ENCODE data around the gene CCT2. TPM values are rescaled to one million over a fixed set of nuclear protein-coding genes. Genes with fewer than 3 reads are reported as not detected.

Gene CCT2
- total and polyA plus RNA-seq, 2 of the 13 experiments (the other 11 are each of a cell fraction or from before 2014, with no cell fraction given), result 209 to 388 TPM

DNA sequence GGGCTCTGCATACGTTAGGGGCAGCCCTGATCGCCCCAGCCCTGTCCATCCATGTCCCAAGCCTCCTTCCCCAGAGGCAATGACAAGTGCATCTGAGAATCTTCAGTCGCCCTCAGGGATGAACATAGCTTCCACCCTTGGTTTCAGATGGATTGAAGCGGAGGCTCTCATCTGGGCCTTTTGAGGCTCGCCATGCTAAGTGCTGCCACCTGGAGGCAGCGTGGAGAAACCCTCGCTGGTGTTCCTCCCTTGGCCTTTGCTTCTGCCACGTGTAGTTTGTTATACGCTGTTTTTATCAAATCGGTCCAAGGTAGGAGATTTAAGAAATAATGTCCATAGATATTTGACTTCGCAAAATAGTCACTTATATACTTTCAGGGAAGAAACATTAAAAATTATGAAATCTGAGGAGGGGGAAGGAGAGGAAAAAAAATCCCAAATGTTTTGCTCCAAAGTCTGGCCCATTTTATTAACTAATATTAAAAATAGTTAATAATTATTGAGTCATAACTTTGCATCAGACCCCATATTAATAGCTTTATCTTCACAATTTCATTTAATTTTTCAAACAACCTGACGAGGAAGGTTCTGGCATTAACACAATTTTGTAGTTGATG lies 54.2 kb downstream of the CCT2 start (continued):
- TF ChIP-seq SMAD1 (CRISPR knock-in tag; IDR thresholded peaks at IDR 0.05; ENCODE audit: borderline replicate concordance, low read depth) (no peak), POLR2G (IDR thresholded peaks at IDR 0.05; ENCODE audit: low read depth, low read length) (no peak), ZNF607 (CRISPR knock-in tag; IDR thresholded peaks at IDR 0.05; ENCODE audit: borderline replicate concordance) (no peak), SRSF1 (optimal IDR thresholded peaks at IDR 0.05; ENCODE audit: low read depth, low read length) (no peak), PTBP1 (IDR thresholded peaks at IDR 0.05; ENCODE audit: low read depth, low read length, poor library complexity, severe bottlenecking) (no peak), ZNF567 (CRISPR knock-in tag; IDR thresholded peaks at IDR 0.05; ENCODE audit: borderline replicate concordance) (no peak), YY1 (IDR thresholded peaks at IDR 0.05; ENCODE audit: insufficient read depth, insufficient replicate concordance, low read depth, low read length) (peak; percentile 27), GATA4 (IDR thresholded peaks at IDR 0.05; ENCODE audit: borderline replicate concordance, low read depth) (no peak), ZNF563 (CRISPR knock-in tag; IDR thresholded peaks at IDR 0.05) (no peak), ZNF629 (CRISPR knock-in tag; conservative IDR thresholded peaks at IDR 0.05) (no peak), PHF20 (CRISPR knock-in tag; IDR thresholded peaks at IDR 0.05) (no peak), FLYWCH1 (CRISPR knock-in tag; IDR thresholded peaks at IDR 0.05) (no peak), ZNF773 (CRISPR knock-in tag; IDR thresholded peaks at IDR 0.05; ENCODE audit: borderline replicate concordance) (no peak), ZBTB38 (CRISPR knock-in tag; IDR thresholded peaks at IDR 0.05) (no peak), STAG1 (CRISPR knock-in tag; IDR thresholded peaks at IDR 0.05) (peak; percentile 74), CENPT (CRISPR knock-in tag; IDR thresholded peaks at IDR 0.05; ENCODE audit: low read depth) (no peak), WIZ (CRISPR knock-in tag; IDR thresholded peaks at IDR 0.05) (no peak), ERF (CRISPR knock-in tag; IDR thresholded peaks at IDR 0.05) (no peak)
- TF ChIP-seq, protein P1, sequence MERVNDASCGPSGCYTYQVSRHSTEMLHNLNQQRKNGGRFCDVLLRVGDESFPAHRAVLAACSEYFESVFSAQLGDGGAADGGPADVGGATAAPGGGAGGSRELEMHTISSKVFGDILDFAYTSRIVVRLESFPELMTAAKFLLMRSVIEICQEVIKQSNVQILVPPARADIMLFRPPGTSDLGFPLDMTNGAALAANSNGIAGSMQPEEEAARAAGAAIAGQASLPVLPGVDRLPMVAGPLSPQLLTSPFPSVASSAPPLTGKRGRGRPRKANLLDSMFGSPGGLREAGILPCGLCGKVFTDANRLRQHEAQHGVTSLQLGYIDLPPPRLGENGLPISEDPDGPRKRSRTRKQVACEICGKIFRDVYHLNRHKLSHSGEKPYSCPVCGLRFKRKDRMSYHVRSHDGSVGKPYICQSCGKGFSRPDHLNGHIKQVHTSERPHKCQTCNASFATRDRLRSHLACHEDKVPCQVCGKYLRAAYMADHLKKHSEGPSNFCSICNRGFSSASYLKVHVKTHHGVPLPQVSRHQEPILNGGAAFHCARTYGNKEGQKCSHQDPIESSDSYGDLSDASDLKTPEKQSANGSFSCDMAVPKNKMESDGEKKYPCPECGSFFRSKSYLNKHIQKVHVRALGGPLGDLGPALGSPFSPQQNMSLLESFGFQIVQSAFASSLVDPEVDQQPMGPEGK (CRISPR knock-in tag; IDR thresholded peaks at IDR 0.05), result no peak
- TF ChIP-seq, protein P2, sequence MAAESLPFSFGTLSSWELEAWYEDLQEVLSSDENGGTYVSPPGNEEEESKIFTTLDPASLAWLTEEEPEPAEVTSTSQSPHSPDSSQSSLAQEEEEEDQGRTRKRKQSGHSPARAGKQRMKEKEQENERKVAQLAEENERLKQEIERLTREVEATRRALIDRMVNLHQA (CRISPR knock-in tag; IDR thresholded peaks at IDR 0.05), result no peak
- TF ChIP-seq, protein P3, sequence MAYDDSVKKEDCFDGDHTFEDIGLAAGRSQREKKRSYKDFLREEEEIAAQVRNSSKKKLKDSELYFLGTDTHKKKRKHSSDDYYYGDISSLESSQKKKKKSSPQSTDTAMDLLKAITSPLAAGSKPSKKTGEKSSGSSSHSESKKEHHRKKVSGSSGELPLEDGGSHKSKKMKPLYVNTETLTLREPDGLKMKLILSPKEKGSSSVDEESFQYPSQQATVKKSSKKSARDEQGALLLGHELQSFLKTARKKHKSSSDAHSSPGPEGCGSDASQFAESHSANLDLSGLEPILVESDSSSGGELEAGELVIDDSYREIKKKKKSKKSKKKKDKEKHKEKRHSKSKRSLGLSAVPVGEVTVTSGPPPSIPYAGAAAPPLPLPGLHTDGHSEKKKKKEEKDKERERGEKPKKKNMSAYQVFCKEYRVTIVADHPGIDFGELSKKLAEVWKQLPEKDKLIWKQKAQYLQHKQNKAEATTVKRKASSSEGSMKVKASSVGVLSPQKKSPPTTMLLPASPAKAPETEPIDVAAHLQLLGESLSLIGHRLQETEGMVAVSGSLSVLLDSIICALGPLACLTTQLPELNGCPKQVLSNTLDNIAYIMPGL (CRISPR knock-in tag; IDR thresholded peaks at IDR 0.05; ENCODE audit: borderline replicate concordance in 1 of 2, low read depth in 1 of 2), result peak; percentile 26 to 29; a peak in 1 of 4 replicates
